Fibroblast of villous mesenchyme (primary cell): ENCODE measurements around the gene ACSL3. TPM values are rescaled to one million over a fixed set of nuclear protein-coding genes. Genes with fewer than 3 reads are reported as not detected.

Experiments
- DNase-seq: peaks from one replicate; pipeline ENCODE4 v3.0.0-alpha.2; 2010; ENCODE audit warnings: low read depth
- H3K4me3 ChIP-seq: 2 replicates; pipeline ENCODE4 v1.5.1; 2011; ENCODE audit warnings: low read depth, mild to moderate bottlenecking, low read length
- total RNA-seq: library from RNA; depleted of rRNA; stranded (reverse); fragments of >200 nt; gene quantifications from 2 replicates; pipeline ENCODE4 v1.2.3, GENCODE V29; 2012
- TF ChIP-seq, protein P1 (sequence below): IDR thresholded peaks from 2 replicates; pipeline ENCODE4 v1.5.1; 2012; ENCODE audit warnings: low read depth, mild to moderate bottlenecking, low read length; ENCODE audit not compliant: insufficient read depth

Gene ACSL3
- 195 and 207 TPM in 2 replicates for total RNA-seq

DNA sequence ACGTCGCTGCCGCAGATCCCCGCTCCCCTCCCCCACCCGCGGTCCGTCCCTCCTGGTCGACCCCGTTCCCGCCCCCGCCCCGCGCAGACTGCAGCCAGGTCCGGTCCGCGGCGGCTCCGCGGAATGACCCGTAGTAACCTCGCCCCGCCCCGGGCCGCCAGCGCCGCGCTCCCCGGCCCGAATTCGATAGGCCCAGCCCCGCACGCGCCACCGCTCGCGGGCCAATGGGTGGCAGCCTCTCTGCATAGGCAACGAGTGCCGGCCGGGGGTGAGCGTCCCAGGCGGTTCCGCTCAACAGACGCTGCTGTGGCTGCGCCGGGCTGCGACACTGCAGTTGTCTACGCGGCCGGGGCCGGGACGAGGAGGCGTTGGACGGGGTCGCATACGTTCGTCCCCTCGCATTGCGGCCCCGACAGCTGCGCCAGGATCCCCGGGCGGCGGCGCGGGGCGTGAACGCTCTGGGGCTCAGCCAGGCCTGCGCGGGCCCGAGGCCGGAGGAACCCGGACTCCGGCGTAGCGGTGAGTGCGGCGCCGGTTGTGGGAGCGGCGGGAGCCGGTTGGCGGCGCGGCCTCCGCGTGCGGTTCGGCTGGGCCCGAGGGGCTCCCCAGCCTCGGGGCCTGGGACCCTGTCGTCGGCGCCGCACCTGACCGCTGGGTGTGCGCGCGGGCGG lies at the start of gene ACSL3:
Gene ACSL3, plus strand, starts transcription at position 297 of the 671 bp plus-strand sequence. CDS start 47,737 bp downstream, outside the sequence.
- H3K4me3 ChIP-seq: peak within 1 kb of the TSS; percentile 99
- TF ChIP-seq, protein P1, sequence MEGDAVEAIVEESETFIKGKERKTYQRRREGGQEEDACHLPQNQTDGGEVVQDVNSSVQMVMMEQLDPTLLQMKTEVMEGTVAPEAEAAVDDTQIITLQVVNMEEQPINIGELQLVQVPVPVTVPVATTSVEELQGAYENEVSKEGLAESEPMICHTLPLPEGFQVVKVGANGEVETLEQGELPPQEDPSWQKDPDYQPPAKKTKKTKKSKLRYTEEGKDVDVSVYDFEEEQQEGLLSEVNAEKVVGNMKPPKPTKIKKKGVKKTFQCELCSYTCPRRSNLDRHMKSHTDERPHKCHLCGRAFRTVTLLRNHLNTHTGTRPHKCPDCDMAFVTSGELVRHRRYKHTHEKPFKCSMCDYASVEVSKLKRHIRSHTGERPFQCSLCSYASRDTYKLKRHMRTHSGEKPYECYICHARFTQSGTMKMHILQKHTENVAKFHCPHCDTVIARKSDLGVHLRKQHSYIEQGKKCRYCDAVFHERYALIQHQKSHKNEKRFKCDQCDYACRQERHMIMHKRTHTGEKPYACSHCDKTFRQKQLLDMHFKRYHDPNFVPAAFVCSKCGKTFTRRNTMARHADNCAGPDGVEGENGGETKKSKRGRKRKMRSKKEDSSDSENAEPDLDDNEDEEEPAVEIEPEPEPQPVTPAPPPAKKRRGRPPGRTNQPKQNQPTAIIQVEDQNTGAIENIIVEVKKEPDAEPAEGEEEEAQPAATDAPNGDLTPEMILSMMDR: no peak
- DNase-seq: peak; percentile 95

DNA sequence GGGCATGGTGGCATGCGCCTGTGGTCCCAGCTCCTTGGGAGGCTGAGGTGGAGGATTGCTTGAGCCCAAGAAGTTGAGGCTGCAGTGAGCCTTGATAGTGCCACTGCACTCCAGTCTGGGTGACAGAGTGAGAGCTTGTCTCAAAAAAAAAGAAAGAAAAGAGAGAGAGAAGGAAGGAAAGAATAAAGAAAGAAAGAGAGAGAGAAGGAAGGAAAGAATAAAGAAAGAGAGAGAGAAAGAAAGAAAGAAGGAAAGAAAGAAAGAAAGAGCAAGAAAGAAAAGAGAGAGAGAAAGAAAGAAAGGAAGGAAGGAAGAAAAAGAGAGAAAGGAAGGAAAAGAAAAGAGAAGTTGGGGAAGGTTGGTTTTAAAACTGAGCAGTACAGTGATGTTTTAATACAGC lies 49.0 kb upstream of the ACSL3 start:
- no peak overlapping the region for H3K4me3 ChIP-seq
- DNase-seq: no peak
- TF ChIP-seq, protein P1: no peak

DNA sequence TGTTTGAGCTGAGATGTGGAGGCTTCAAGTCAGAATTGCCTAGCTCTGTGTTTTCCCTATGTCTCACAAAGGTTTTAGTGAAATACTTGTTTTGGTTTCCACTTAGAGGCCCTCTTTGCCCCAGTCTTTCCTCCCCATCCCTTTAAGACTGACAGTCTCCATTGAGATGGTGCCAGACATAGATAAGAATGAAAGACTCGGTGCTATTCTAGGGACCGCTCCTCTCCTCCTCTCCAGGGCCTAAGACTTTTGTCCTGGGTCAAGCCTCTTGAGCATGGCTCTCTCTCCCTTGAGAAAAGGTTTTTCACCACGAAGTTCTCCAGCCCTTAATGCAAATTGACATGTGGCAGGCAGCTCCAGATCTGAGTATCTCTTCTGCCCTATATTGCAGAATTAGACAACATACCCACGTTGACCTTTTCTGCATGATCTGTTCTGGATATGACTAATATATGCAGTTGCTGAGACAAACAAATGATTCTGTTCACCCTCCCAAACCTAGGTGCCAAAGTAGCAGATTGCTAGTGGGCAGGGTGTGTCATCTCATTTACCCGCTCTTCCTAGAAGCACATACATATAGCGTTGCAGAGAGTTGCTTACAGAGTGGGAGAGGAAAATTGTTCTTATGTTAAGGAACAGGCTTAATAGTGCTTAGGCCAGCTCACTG lies 47.5 kb upstream of the ACSL3 start:
- DNase-seq: no peak
- H3K4me3 ChIP-seq: no peak overlapping the region
- TF ChIP-seq, protein P1: no peak

DNA sequence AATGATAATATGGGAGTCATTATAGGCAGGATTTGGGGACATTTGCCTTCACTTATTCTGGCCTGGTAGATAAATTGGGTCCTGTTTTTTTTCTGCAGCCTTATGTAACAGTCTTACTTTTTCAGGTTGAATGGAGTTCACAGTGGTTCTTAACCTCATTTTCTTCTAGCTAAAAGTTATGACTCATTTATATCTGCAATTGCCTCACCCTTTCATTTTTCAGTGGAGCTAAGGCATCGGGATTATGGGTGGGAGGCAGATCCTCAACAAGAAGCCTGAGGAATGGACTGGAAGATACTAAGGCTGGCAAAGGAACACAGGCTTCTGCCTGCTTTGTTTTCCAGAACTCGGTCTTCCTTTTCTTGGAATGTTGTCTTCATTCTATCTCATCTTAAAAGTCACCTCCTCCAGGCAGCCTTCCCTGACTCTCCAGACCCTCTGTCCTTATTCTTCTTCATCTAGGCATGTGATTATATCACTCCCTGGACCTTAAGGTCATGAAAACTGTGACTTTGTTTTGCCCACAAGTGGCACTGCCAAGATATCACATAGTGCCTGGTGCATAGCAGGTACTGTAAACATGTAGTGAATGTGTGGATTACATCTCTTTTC lies 41.0 kb upstream of the ACSL3 start:
- peak; percentile 69 for DNase-seq
- no peak overlapping the region for H3K4me3 ChIP-seq
- TF ChIP-seq, protein P1: no peak

DNA sequence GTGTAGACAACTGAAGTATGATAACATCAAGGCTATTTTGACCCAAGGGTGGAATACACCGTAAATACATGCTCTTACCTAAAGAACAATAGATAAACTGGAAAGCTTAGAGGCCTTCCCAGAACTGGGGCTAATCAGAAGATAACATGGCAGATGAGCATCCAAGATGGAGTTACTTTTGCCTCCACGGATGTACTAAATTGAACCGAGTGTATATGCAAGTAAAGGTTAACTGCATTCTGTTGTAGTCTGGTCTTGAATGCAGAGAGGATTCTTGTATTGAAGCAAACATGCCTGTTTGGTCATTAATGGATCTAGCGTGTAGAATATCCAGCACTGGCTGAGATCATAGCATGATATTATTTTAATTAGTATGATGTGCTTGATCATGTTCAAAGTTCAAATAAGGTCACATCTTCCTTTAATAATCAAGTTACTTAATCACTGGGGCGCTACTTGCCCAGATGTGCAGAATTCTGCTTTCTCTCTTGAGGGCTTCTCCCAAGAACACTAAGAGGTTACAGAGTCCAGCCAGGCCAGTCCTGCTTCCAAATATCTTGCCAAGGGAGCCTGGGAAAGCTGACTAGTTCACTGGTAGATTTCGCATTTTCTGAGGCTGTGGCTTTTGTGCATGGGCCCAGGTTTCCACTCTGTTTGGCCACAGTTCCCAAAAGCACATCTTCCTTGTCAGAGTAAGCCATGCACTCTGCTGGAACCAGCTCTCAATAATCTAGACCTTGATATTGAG lies 37.5 kb upstream of the ACSL3 start:
- DNase-seq: no peak
- TF ChIP-seq, protein P1: no peak
- H3K4me3 ChIP-seq: no peak overlapping the region

DNA sequence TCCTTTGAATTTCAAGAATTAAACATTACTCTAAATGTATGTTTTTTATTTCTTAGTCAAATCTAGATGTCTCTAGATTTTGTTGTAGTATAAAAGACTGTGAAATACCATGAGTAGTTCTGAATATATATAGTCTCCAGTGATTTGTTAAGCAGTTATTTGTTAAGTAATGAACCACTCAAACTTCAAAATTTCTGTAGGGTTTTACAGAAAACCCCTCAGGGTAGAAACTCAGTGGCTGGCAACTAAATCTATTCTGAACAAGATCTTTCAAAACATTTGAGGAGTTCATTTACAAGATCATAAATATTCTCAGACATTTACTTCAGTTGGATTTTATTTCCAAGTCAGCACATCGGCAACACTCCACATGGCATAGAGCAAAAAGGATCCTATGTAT lies 35.8 kb upstream of the ACSL3 start:
- DNase-seq: no peak
- no peak overlapping the region for H3K4me3 ChIP-seq
- TF ChIP-seq, protein P1: no peak
